ENCODE results near the gene ENDOV.
"Not testable (repeated sequence)": the region's sequence is repeated elsewhere in the genome, so short reads cannot be mapped to it uniquely, and the experiment has no call there.

ENDOV gene

GRCh38 chr17:80402959-80403358 lies 12.0 kb upstream of the ENDOV start:
- no peak for DNase-seq (ENCODE audit: low spot score)
- in situ Hi-C loops (cut with MboI; ENCODE audit: low pct_unique_long_range_greater_than_20kb, low sequenced_read_pairs, unreplicated experiment), result no loop called here
- TF ChIP-seq CTCF (IDR thresholded peaks at IDR 0.05; ENCODE audit: extremely low read depth, insufficient read depth, missing control alignments), result no peak

DNA sequence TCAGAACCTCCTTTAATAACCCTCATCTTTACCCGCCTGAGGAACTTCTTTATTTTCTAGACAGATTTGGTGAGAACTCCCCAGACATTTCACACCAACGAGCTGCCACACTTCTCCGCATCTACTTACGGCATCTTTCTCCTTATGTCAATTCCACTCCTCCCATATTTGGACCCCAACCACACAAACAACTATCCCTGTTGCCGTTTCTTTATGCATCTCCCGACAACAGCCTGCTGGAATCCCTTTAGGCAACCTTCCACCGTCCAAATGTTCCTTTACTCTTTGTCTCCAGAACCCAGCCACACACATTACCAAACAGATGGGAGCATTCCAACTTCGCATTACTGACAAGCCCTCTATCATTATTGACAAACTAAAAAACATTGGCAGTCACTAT lies 8.8 kb upstream of the ENDOV start:
- no peak for DNase-seq (ENCODE audit: low spot score)
- in situ Hi-C loops (cut with MboI; ENCODE audit: low pct_unique_long_range_greater_than_20kb, low sequenced_read_pairs, unreplicated experiment), result no loop called here
- no peak for TF ChIP-seq CTCF (IDR thresholded peaks at IDR 0.05; ENCODE audit: extremely low read depth, insufficient read depth, missing control alignments)

GRCh38 chr17:80407917-80408316 lies 7.0 kb upstream of the ENDOV start:
- DNase-seq (ENCODE audit: low spot score); in situ Hi-C loops (cut with MboI; ENCODE audit: low pct_unique_long_range_greater_than_20kb, low sequenced_read_pairs, unreplicated experiment): not testable (repeated sequence)

GRCh38 chr17:80408872-80409271 lies 6.1 kb upstream of the ENDOV start:
- in situ Hi-C loops (cut with MboI; ENCODE audit: low pct_unique_long_range_greater_than_20kb, low sequenced_read_pairs, unreplicated experiment), result no loop called here
- peak; percentile 1 for DNase-seq (ENCODE audit: low spot score)
- TF ChIP-seq CTCF (IDR thresholded peaks at IDR 0.05; ENCODE audit: extremely low read depth, insufficient read depth, missing control alignments), result no peak

DNA sequence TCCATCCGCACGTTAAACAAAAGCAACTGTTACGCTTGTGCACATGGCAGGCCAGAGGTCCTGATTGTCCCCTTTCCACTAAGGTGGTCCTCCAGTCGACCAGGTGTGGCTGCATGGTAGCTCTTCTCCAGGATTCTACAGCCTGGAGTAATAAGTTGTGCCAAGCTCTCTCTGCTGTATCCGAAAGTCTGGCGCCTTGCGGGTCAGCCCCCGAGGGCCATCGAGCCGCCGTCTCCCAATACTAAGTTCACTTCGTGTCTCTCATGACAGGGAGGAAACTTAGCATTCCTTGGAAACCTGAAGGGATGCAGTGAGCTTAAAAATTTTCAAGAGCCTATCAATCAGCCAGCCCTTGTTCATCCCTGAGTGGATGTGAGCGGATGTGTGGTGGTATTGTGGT lies 5.3 kb upstream of the ENDOV start:
- no peak for TF ChIP-seq CTCF (IDR thresholded peaks at IDR 0.05; ENCODE audit: extremely low read depth, insufficient read depth, missing control alignments)
- DNase-seq (ENCODE audit: low spot score), result no peak
- in situ Hi-C loops (cut with MboI; ENCODE audit: low pct_unique_long_range_greater_than_20kb, low sequenced_read_pairs, unreplicated experiment), result no loop called here

- in situ Hi-C loops (cut with MboI; ENCODE audit: low pct_unique_long_range_greater_than_20kb, low sequenced_read_pairs, unreplicated experiment); DNase-seq (ENCODE audit: low spot score): not testable (repeated sequence)
Measured at GRCh38 chr17:80410441-80411087, 4.4 kb upstream of the ENDOV start.

DNA sequence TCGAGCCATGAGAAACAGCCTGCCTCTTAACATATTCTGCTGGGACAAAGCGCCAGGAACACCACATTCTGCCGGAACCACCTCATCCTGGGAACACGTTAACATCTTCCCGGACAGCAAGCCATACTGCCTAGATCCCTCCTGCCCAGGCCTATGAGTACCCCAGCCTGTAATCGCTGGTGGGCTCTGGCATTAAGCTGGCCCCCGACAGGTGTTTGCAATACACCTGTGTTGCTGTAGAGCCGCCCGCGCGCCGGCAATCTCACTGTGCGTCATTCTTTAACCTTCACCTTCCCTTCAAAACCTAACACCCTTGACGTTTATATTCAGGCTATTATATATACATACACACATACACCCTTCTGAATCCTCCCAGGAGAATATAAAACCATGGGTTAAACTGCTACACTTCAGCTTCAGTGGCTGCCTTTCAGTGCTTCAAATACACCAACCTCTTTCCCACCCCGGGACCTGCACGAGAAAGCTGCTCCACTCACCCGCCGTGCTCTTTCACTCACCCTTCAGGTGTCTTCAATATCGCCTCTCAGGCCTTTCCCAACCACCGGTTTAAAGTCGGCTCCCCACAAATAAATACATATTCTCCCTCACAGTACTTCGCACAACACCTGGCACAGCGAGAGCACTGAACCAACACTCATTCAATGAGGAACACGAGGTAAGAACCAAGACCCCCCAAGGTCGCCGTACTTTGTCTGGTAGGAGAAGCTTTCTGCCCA lies 1.0 kb upstream of the ENDOV start:
- DNase-seq (ENCODE audit: low spot score), result peak; percentile 36
- in situ Hi-C loops (cut with MboI; ENCODE audit: low pct_unique_long_range_greater_than_20kb, low sequenced_read_pairs, unreplicated experiment), result no loop called here
- no peak for TF ChIP-seq CTCF (IDR thresholded peaks at IDR 0.05; ENCODE audit: extremely low read depth, insufficient read depth, missing control alignments)
